Activated CD8-positive, alpha-beta memory T cell treated with anti-CD3 and anti-CD28 coated beads for 24 hours (primary cell): ENCODE results near the gene ERRFI1.

Source experiments
- DNase-seq: peaks from one replicate; pipeline ENCODE4 v3.0.0-alpha.2; 2020

ERRFI1 gene

DNA sequence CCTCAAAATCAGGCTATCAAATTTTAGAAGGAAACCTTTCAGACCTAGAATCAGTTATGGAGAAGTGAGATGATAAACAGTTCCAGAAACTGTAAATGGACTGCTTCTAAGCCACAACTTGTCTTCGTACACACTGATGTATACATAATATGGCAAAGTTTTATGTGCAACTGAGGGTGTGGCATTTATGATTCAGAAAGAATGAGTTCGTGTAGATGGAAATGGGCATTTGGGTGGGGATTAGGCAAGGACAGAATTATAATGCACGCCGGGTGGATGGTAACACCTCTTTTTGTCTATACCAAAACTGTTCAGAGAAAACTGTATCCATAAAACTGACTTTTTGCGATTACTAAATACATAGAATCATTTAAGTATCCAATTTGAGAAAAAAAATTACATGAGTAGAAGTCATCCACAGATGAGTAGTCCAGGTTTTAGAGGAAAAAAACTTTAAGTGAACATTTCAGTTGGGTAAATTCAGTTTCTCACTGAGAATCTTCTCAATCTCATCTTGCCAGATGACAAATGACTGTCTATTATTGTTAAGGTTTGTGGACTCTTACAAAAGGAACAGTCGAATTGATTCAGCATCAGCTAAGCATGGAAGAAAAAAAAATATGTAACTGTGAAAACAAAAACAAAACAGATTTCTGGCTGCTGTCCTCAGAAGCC lies 22.5 kb downstream of the ERRFI1 start:
- DNase-seq: no peak

DNA sequence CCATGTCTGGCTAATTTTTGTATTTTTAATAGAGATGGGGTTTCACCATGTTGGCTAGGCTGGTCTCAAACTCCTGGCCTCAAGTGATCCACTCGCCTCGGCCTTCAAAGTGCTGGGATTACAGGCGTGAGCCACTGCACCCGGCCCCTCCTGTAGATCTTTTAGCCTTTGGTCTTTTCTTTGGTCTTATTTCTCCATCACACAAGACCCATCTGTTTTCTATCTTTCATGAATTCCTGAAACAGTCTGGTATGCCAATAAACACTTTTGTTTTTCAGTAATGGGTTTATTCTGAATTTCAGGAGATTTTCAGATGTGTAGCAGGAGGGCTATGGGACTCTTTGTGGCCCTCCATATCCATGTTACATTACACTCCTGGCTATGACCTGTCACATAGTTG lies 23.2 kb downstream of the ERRFI1 start:
- no peak for DNase-seq

DNA sequence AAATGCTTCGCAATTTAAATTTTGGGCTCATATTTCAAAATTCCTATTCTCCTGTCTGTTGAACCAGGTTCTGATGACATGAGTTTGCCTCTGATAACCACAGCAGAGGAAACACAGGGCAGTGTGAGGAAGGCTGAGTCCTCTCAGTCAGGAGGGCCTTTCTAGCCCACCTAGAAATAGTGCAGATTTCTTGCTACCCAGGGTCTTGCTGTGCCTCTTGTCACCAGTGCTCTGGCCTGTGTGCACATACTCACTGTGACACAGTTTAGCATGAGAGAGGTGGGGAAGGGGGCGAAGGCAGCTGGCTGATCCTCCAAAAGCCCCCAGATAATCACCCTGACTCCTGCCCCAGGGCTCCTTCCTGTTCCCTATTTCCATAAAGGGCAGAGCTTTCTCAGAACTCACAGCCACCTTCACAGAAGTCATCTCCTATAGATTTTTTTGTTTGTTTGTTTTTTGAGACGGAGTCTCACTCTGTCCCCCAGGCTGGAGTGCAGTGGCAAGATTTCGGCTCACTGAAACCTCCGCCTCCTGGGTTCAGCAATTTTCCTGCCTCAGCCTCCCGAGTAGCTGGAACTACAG lies 23.7 kb downstream of the ERRFI1 start:
- DNase-seq: no peak

DNA sequence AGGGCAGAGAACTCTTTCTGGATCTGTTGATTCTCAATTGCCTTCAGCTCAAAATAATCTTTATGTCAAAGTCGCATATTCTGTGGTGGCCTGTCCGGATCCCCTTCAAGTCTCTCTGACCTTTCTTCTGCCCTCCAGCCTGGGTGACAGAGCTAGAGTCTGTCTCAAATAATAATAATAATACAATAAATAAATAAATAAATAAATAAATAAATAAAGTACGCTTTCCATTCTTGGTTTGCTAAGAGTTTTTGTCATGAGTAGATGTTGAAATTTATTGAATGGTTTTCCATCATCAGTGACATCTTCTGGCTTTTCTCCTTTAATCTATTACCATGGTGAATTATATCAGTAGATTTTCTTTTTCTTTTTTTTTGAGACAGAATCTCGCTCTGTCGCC lies 30.7 kb downstream of the ERRFI1 start:
- no peak for DNase-seq

DNA sequence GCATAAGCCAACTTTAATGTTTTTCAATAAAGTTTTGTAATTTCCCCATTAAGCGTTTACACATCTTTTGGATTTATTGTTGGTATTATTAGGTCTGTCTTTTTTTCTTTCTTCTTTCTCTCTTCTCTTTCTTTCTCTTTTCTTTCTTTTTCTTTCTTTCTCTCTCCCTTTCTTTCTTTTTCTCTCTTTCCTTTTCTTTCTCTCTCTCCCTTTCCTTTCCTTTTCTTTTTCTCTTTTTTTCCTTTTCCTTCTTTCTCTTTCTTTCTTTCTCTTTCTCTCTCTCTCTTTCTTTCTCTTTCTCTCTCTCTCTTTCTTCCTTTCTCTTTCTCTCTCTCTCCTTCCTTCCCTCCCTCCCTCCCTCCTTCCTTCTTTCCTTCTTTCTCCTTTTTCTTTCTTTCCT lies 31.3 kb downstream of the ERRFI1 start:
- no peak for DNase-seq

DNA sequence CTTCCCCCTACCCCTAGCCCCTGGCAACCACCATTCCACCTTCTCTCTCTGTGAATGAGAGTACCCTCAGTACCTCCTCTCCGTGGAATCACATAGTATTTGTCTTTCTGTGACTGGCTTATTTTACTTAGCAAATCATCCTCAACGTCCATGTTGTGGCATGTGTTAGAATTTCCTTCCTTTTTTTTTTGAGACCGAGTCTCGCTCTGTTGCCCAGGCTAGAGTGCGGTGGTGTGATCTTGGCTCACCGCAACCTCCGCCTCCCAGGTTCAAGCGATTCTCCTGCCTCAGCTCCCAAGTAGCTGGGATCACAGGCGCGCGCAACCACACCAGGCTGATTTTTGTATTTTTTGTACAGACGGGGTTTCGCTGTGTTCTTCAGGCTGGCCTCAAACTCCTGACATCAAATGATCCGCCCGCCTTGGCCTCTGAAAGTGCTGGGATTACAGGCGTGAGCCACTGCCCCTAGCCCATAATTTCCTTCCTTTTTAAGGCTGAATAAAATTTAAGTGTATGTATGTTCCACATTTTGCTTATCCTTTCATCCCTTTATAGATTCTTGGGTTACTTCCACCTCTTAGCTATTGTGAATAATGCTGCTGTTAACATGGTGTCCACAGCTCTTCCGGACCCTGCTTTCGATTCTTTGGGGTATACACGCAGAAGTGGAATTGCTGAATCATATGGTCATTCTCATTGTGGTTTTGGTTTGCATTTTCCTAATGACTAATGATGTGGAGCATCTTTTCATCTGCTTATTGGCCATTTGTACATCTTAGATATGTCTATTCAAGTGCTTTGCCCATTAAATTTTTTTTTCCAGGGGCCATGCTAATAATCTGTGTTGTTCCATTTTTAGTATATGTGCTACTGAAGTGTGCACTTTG lies 32.3 kb downstream of the ERRFI1 start:
- no peak for DNase-seq

DNA sequence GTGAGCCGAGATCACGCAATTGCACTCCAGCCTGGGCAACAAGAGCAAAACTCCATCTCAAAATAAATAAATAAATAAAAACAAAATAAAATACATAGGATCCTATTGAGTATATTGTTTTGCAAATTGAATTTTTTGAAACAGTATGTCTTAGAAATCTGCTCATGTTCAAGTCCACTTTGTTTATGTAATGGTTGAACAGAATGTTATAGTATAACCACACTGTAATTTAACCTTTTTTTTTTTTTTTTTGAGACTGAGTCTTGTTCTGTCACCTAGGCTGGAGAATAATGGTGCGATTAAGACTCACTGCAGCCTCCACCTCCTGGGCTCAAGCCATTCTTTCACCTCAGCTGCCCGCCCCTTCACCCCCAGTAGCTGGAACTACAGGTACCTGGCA lies 33.2 kb downstream of the ERRFI1 start:
- no peak for DNase-seq

DNA sequence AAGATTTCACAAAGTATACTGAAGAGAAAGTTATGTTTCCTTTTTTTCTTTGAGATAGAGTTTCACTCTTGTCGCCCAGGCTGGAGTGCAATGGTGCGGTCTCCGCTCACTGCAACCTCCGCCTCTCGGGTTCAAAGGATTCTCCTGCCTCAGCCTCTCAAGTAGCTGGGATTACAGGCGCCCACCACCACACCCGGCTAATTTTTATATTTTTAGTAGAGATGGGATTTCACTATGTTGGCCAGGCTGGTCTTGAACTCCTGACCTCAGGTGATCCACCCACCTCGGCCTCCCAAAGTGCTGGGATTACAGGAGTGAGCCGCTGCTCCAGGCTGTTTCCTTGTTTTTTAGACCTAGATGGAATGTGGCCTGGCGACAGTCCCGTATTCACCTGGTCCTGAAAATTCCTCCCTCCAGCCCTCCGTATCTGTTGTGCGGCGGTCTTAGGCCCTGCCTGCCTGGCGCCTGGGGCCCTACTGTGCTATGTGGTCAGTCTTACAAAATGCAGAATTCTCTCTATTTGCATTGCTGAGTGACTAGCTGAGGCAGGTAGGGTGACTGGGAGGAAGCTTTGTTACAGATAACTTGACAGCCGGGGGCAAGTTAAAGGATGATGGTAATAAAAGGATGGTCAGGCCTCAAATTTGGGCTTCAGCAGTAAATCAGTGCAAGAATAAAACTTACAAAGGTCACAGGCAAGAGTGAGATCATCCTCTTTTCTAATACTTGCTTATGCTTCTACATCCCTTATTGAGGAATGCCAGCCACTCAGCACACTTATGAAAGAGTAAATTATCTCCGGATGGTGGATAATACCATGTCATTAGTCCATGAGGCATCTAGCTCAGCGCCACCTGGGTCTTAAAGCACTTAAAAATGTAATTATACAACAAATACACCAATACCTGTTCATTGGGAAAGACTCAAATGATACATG lies 34.3 kb downstream of the ERRFI1 start:
- DNase-seq: no peak

DNA sequence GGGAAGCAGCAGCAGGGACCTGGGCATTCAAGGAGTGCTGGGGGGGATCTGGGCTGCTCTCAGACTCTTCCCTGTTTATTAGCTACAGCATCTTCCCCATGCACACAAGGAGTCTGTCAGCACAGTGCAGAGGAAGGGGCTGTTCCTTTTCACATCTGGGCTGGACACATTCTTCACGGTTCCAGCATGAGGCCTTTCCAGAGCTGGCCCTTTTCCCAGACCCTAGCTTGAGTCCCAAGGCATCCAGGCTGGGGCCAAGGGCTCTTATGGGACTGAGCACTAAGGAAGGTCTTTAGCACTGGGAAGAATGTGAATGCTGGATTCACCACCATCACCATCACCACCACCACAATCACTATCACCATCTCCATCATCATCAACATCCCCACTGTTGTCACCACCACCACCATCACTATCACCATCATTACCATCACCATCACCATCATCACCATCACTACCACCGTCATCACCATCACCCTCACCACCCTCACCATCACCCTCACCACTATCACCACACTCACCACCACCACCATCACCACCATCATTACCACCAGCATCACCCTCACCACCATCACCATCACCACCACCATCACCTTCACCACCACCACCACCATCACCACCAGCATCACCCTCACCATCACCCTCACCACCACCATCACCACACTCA lies 36.2 kb downstream of the ERRFI1 start:
- no peak for DNase-seq

DNA sequence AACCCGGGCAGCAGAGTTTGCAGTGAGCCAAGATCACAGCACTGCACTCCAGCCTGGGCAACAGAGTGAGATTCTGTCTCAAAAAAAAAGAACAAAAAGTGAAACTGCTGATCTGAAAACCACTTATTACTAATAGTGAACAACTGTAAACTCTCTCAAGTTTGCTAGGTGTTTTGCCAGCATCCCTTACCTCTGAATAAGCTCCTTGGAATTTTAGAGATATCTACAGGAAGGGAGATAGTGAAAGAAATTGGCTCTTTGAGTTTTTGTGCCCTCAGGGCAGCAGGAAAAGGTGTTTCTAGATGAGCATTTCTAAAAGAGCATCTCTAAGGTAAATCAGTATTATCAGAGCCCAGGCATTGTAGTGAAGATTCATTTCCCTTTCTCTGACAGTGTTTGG lies 37.5 kb downstream of the ERRFI1 start:
- DNase-seq: no peak

DNA sequence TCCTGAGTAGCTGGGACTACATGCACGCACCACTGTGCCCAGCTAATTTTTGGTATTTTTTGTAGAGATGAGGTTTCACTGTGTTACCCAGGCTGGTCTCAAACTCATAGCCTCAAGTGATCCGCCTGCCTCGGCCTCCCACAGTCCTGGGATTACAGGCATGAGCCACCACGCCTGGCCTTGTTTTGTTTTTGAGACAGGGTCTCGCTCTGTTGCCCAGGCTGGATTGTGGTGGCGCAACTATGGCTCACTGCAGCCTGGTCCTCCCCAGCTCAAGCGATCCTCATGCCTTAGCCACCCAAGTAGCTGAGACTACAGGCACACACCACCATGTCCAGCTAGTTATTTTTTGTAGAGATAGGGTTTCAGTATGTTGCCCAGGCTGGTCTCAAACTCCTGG lies 38.6 kb downstream of the ERRFI1 start:
- DNase-seq: no peak

DNA sequence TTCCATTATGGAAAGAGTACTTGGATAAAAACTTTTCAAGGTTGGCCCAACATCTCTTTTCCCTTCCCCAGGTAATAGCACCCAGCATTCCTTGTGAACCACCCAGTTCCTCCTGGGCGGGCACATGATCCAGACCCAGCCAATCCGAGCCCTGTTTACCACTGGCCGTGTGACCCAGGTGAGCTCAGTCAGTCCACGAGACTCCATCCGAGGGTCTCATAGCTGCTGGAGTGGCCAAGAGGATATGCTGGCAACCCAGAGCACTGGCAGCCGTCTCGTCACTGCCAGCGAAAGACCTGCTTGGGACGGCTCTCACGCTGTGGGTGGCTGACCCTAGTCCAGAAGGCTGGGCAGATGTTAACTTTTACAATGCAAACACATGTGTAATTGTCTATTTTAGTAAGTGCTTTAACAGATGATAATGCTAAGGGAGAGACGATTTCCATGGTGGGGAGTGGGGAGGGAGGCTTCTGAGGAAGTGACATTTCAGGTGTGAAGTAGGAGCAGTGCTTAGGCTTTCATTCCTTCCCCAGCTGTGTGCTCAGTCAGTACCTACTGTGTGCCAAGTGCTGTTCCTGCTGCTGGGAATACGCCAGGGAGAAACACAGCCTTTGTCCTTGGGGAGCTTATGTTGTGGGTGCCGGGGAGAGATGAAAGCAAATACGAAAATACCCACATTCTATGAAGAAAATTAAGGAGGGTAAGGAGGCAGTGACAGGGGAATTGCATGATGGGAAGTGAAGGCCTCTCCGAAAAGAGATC lies 40.1 kb downstream of the ERRFI1 start:
- no peak for DNase-seq

DNA sequence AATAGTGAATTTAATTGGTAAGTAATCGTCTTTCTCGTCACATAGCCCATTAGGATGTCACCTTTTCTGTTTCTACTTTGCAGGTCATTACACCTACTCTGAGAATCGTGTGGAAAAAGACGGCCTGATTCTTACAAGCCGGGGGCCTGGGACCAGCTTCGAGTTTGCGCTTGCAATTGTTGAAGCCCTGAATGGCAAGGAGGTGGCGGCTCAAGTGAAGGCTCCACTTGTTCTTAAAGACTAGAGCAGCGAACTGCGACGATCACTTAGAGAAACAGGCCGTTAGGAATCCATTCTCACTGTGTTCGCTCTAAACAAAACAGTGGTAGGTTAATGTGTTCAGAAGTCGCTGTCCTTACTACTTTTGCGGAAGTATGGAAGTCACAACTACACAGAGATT lies 41.3 kb downstream of the ERRFI1 start:
- no peak for DNase-seq

DNA sequence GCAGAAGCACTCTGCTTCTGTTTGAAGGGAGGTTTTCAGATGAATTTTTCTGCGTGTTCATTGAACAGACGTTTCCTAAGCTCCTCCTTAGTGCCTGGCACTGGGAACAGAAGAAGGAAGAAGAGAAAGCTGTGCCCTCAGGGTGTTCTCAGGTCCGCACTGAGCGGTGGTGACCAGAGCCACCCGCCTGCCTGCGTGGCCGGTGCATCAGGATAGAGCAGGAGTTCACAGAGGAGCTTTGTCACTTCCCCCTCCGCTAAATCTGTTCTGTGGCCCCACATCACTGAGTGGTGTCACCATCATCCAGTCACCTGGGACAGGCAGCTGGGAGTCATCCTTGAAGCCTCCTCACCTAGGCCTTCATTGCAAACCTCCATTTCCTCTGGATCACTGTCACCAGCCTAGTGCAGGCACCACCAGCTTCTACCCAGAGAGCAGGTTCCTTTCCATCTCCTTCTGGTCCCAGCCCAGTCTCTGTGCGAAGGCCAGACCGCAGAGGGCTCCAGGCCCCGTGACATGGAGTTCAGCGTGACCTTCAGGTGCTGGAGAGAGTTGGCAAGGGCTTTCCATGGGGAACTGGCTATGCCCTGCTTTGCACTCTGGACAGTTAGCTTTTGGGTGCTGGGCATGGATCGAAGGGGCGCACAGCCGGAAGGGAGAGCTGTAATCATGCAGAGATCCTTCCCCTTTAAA lies 42.9 kb downstream of the ERRFI1 start:
- DNase-seq: no peak

DNA sequence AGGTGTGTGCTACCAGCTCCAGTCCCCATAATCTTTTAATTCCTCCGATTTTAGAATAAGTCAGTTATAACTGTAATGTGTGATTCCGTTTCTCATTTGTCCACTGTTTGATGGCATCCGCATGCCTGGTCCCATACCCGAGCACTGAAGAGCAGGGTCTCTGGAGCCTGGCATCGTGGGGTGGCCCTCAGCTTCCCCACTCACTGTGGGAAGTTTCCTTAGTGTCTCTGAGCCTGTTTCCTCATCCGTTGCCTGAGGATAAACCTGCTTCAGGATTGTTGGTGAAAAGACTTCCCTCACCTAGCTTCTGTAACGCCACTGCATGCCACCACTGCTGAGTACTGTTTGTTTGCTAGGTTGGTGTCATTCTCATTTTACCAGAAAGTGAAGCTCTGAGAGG lies 45.1 kb downstream of the ERRFI1 start:
- no peak for DNase-seq

DNA sequence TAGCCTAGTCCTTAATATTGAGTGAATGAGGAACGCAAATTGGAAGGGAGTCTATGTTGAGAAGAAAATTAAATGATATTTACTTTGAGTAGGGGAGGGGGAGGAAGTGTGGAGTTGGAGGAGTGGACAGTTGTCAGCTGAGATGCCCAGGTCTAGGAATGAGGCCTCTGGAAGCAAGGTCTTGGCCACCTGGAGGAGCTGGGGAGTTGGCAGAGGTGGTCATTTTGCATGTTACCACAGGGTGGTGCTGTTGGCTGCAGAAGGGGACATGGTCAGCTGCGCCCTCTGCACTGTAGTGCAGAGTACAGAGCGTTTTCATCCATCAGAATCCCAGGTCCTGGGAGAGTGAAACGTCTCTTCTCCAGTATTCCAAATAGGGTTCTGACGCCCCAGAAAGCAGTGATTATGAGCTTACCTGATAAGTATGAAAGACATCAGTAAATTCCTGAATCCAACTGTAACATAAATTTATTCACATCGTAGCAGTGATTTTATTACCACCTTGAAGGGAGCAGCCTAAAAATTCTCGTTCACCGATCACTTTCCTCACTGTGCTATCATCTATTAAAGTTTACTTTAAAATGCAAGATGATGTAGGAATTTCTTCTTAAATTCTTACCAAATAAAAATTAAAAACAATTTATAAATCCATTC lies 50.8 kb downstream of the ERRFI1 start:
- no peak for DNase-seq

DNA sequence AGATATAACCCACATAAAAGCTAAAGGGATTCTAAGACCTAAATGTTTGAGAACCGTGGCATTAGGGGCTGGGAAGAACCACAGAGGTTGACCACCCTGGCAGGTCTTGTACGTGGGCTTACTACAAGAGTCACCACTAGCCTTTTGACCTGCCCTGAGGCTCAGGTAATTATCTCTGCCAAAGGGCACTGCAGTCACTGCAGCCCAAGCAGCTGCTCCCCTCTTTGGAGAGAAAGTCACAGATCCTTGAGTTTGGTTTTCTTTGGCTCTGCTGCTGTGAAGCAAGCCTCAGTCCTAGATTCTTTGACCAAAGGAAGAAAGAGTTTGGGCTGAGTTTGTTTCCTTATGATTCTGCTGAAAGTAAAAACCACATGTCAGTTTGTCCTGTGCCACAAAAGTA lies 53.0 kb downstream of the ERRFI1 start:
- no peak for DNase-seq

DNA sequence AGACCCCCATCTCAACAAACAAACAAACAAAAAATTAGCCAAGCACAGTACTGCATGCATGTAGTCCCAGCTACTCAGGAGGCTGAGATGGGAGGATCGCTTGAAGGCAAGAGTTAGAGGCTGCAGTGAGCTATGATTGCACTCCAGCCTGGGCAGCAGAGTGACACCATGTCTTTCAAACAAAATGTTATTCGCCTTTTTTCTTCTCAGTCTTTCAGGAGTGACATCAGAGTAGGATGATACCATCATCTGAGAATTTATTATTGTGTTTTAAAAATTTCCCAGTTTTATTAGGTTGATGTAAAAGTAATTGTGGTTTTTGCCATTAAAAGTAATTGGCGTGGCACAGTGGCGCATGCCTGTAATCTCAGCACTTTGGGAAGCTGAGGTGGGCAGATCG lies 53.8 kb downstream of the ERRFI1 start:
- DNase-seq: no peak

DNA sequence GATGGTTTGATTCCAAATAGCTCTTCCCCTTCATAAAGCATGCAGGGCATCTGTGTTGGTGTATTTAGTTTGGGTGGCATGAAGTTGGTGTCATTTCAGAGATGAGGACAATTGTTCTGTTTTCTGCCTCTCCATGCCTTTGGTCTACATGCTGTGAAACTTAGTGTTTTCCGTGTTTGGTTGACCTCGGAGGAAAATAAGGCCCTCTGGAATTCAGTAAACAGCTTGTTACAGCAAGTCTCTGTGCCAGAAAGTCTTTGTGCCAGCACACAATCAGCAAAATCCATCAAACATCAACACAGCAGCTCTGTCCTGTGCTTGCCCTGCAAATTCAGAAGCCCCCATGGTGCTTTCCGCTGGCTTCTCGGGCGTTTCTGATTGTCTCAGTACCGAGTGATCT lies 55.1 kb downstream of the ERRFI1 start:
- DNase-seq: no peak

DNA sequence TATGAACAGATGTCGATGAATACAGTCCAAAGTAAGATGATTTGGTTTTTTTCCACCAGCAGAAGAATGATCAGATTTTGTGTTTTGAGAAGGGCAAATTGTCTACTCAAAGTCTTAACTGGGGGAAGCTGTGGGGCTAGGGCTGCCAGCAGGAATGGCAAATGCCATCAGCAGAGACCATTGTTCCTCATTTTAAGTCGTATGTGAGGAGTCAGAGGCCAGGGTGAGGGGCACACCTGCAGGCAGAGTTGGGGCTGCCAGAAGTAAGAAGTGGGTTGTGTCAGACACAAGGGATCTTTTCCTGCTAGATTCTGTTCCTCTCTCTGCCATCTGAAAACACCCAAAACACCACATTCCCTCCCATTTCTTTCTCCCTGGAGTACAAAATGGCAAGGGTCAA lies 55.9 kb downstream of the ERRFI1 start:
- no peak for DNase-seq

DNA sequence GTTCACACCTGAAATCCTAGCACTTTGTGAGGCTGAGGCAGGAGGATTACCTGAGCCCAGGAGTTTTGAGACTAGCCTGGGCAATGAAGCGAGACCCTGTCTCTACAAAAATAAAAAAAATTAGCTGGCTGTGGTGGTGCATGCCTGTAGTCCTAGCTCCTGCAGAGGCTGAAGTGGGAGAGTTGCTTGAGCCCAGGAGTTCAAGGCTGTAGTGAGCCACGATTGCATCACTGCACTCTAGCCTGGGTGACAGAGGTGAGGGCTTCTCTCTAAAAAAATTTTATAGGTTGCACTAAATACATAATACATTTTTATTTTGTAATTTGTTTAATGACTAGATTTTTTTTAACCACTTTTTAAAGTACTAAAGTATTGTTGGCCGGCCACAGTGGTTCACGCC lies 58.5 kb downstream of the ERRFI1 start:
- DNase-seq: no peak
